ENCODE measurements around the gene OFD1. TPM values are rescaled to one million over a fixed set of nuclear protein-coding genes. Genes with fewer than 3 reads are reported as not detected.

OFD1 gene
- total RNA-seq, 2 donors from 2014 or later: 25.9 to 29.7 TPM

- TF ChIP-seq CTCF (conservative IDR thresholded peaks at IDR 0.05): no peak
- no peak for DNase-seq
- H3K27me3 ChIP-seq (ENCODE audit: control insufficient read depth, insufficient read depth, low read length, poor library complexity, severe bottlenecking): no peaks in the 10 kb centered on the region
- peaks cover 6% of the 10 kb centered on the region for H3K36me3 Mint-ChIP-seq (ENCODE audit: low read depth)
- H3K4me1 ChIP-seq (ENCODE audit: control insufficient read depth, insufficient read depth, low read length): no peaks in the 10 kb centered on the region
- H3K9ac ChIP-seq (ENCODE audit: extremely low read depth, low read length, poor library complexity, severe bottlenecking): no peak overlapping the region
- H3K27me3 Mint-ChIP-seq (ENCODE audit: insufficient read depth): no peaks in the 10 kb centered on the region
- H3K4me3 Mint-ChIP-seq: no peak overlapping the region
- H3K4me3 ChIP-seq (ENCODE audit: low read length): no peak overlapping the region
- H3K4me1 Mint-ChIP-seq: peaks cover 8% of the 10 kb centered on the region
- H3K27ac Mint-ChIP-seq: no peak overlapping the region
- WGBS, 2 experiments (ENCODE audit: insufficient coverage in 1 of 2, insufficient read length in 1 of 2): 83% methylated on average over 1 of the region's 2 CpGs; no CpG with 5 or more reads in 1 of the 2 experiments
- no peaks in the 10 kb centered on the region for H3K9me3 ChIP-seq (ENCODE audit: control insufficient read depth, low read length)
- H3K36me3 ChIP-seq (ENCODE audit: control insufficient read depth, insufficient read depth, low read length): no peaks in the 10 kb centered on the region
- H3K9me3 Mint-ChIP-seq: peaks cover 51% of the 10 kb centered on the region
- no peak overlapping the region for H3K27ac ChIP-seq (ENCODE audit: low read depth, low read length)
Measured at GRCh38 chrX:13793897-13794296, 59.3 kb downstream of the OFD1 start.

- peaks cover 53% of the 10 kb centered on the region for H3K9me3 Mint-ChIP-seq
- H3K36me3 ChIP-seq (ENCODE audit: control insufficient read depth, insufficient read depth, low read length): no peaks in the 10 kb centered on the region
- peaks cover under 1% of the 10 kb centered on the region for H3K9me3 ChIP-seq (ENCODE audit: control insufficient read depth, low read length)
- H3K36me3 Mint-ChIP-seq (ENCODE audit: low read depth): peaks cover 6% of the 10 kb centered on the region
- H3K27ac ChIP-seq (ENCODE audit: low read depth, low read length): no peak overlapping the region
- DNase-seq: no peak
- WGBS, 2 experiments (ENCODE audit: insufficient coverage in 1 of 2, insufficient read length in 1 of 2): 98% methylated on average over 7 of the region's 10 CpGs; no CpG with 5 or more reads in 1 of the 2 experiments
- H3K27me3 Mint-ChIP-seq (ENCODE audit: insufficient read depth): no peaks in the 10 kb centered on the region
- no peak for TF ChIP-seq CTCF (conservative IDR thresholded peaks at IDR 0.05)
- no peak overlapping the region for H3K4me3 Mint-ChIP-seq
- H3K27me3 ChIP-seq (ENCODE audit: control insufficient read depth, insufficient read depth, low read length, poor library complexity, severe bottlenecking): no peaks in the 10 kb centered on the region
- H3K4me3 ChIP-seq (ENCODE audit: low read length): no peak overlapping the region
- H3K9ac ChIP-seq (ENCODE audit: extremely low read depth, low read length, poor library complexity, severe bottlenecking): no peak overlapping the region
- peaks cover 8% of the 10 kb centered on the region for H3K4me1 Mint-ChIP-seq
- no peaks in the 10 kb centered on the region for H3K4me1 ChIP-seq (ENCODE audit: control insufficient read depth, insufficient read depth, low read length)
- H3K27ac Mint-ChIP-seq: no peak overlapping the region
Measured at GRCh38 chrX:13794417-13794816, 59.9 kb downstream of the OFD1 start.

- H3K9me3 ChIP-seq (ENCODE audit: control insufficient read depth, low read length): peaks cover 11% of the 10 kb centered on the region
- no peak overlapping the region for H3K4me3 Mint-ChIP-seq
- no peaks in the 10 kb centered on the region for H3K27me3 Mint-ChIP-seq (ENCODE audit: insufficient read depth)
- no peak overlapping the region for H3K27ac ChIP-seq (ENCODE audit: low read depth, low read length)
- H3K4me3 ChIP-seq (ENCODE audit: low read length): no peak overlapping the region
- no peak for DNase-seq
- no peaks in the 10 kb centered on the region for H3K4me1 ChIP-seq (ENCODE audit: control insufficient read depth, insufficient read depth, low read length)
- no peaks in the 10 kb centered on the region for H3K27me3 ChIP-seq (ENCODE audit: control insufficient read depth, insufficient read depth, low read length, poor library complexity, severe bottlenecking)
- 96% methylated on average over 4 of the region's 4 CpGs; no CpG with 5 or more reads in 1 of the 2 experiments for WGBS, 2 experiments (ENCODE audit: insufficient coverage in 1 of 2, insufficient read length in 1 of 2)
- peaks cover 6% of the 10 kb centered on the region for H3K36me3 Mint-ChIP-seq (ENCODE audit: low read depth)
- H3K9ac ChIP-seq (ENCODE audit: extremely low read depth, low read length, poor library complexity, severe bottlenecking): no peak overlapping the region
- peaks cover 51% of the 10 kb centered on the region for H3K9me3 Mint-ChIP-seq
- peaks cover 18% of the 10 kb centered on the region for H3K4me1 Mint-ChIP-seq
- H3K36me3 ChIP-seq (ENCODE audit: control insufficient read depth, insufficient read depth, low read length): no peaks in the 10 kb centered on the region
- no peak for TF ChIP-seq CTCF (conservative IDR thresholded peaks at IDR 0.05)
- no peak overlapping the region for H3K27ac Mint-ChIP-seq
Measured at GRCh38 chrX:13797512-13797911, 63.0 kb downstream of the OFD1 start.

Measured in endodermal cell (in vitro differentiated cells).